T-helper 1 cell treated with Interleukin-12 subunit alpha and Interleukin-12 subunit beta and Interleukin-4 antibody, amounts not matched to agents 30 ng/mL and 1 ng/mL, for 36 hours (primary cell): ENCODE results near the gene GPR27. TPM values are rescaled to one million over a fixed set of nuclear protein-coding genes. Genes with fewer than 3 reads are reported as not detected.

Source experiments
- intact Hi-C: fragments of 100-400 bp; cut with micrococcal nuclease; formaldehyde crosslinking; loops from one replicate; pipeline ENCODE4 v1.15.1; 2024
- total RNA-seq: library from RNA; stranded (reverse); gene quantifications from 2 replicates; pipeline ENCODE4 v1.2.3, GENCODE V29; 2022

The GPR27 gene, protein sequence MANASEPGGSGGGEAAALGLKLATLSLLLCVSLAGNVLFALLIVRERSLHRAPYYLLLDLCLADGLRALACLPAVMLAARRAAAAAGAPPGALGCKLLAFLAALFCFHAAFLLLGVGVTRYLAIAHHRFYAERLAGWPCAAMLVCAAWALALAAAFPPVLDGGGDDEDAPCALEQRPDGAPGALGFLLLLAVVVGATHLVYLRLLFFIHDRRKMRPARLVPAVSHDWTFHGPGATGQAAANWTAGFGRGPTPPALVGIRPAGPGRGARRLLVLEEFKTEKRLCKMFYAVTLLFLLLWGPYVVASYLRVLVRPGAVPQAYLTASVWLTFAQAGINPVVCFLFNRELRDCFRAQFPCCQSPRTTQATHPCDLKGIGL
- 0.46 and 0.51 TPM in 2 replicates for total RNA-seq

DNA sequence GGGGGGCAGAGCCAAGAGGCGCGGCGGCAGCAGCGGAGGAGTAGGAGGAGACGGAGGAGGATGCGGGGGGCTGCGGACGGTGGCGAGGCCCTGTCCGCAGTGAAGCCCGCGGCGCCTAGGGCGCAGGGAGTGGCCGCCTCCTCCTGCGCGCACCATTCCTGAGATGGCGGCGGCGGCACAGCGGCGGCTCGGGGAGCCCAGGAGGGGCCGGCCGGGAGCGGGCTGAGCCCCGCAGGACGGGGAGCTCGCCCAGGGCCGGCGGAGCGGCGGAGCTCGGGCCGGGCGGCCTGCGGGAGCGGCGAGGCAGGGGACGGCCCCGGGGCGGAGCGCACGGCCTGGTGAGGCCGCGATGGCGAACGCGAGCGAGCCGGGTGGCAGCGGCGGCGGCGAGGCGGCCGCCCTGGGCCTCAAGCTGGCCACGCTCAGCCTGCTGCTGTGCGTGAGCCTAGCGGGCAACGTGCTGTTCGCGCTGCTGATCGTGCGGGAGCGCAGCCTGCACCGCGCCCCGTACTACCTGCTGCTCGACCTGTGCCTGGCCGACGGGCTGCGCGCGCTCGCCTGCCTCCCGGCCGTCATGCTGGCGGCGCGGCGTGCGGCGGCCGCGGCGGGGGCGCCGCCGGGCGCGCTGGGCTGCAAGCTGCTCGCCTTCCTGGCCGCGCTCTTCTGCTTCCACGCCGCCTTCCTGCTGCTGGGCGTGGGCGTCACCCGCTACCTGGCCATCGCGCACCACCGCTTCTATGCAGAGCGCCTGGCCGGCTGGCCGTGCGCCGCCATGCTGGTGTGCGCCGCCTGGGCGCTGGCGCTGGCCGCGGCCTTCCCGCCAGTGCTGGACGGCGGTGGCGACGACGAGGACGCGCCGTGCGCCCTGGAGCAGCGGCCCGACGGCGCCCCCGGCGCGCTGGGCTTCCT, at the start of gene GPR27:
Gene GPR27 (plus strand): TSS at position 155 of the 909 bp plus-strand sequence. CDS start 195 bp downstream, at position 350.
- intact Hi-C loops = no loop called here

DNA sequence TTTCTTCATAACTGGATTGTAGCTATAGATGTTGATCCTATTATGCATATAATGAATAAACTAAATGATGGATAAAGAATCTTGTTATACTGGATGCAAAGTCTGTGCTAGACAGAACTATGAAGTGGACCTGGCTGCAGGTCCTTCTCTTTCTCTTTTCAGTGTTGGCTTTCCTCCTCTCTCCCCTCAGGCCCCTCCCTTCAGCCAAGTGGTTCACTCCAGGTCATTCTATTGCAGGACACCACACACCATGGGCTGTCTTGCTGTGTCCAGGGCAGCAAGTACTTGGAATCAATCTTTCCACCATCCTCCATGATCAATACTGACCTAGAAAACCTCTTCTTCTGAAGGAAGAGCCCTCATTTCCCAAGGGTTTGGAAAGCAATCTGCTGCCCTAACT, 48.7 kb upstream of the GPR27 start:
- intact Hi-C loops = loop anchor here (5.0 kb wide), 3 partner anchors 263 to 573 kb away; no protein-coding TSS in a partner anchor

DNA sequence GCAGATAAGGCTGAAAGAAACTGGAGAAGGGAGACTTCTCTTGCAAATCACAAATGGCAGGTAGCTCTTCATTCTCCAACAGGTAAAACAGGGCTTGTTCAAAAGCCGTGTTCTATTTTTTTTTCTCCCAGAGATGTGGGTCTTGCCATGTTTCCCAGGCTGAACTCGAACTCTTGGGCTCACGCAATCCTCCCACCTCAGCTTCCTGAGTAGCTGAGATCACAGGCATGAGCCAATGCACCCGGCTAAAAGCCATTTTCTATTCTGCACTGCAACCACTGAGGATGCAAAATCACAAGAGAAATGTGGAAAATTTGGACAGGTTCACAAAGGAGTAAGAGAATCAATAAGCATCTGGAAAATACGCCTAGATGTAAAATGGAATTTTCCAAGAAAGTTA, 48.0 kb upstream of the GPR27 start:
- intact Hi-C loops = no loop called here

DNA sequence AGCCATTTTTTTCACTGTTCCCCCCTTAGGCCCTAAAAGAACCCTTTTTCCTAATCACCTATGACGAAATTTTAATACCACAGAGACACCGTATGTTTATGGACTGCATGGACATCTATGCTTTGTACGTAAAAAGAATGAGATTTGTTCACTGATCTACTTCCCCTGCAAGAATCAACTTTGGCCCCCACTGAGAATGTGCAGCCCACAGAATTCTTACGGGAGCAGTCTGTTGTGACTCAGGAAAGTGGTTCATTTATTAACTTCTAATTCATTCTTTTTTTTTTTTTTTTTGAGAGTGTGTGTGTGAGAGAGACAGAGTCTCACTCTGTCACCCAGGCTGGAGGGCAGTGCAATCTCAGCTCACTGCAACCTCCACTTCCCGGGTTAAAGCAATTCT, 46.1 kb upstream of the GPR27 start:
- intact Hi-C loops = no loop called here

DNA sequence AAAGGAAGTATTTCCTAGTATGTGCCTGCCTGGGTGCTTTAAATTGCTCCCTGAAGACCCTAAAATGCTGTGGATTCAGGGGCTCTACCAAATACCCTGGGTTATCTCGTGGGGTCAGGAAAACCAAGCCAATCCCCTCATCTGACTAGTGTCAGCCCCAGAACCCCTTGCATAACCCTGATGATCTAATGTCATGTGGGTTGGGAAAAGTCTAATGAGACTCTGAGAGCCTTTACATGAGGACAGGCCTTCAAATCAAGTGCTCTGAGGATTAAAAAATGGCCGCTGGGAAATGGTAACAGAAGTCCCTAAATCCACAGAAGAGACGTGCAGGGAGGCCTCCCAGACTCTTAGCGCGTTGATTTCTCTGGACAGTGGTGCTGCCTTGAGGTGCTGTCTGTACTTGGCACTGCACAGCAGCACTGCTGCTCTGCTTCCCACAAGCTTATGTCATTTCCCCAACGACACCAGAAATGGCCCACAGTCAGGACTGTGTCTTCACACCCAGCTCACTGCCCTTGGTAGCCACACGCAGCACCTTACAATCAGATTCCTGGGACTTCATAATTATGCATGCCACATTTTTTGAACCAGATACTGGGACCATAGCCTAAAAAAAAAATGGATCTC, 45.1 kb upstream of the GPR27 start:
- intact Hi-C loops = no loop called here

DNA sequence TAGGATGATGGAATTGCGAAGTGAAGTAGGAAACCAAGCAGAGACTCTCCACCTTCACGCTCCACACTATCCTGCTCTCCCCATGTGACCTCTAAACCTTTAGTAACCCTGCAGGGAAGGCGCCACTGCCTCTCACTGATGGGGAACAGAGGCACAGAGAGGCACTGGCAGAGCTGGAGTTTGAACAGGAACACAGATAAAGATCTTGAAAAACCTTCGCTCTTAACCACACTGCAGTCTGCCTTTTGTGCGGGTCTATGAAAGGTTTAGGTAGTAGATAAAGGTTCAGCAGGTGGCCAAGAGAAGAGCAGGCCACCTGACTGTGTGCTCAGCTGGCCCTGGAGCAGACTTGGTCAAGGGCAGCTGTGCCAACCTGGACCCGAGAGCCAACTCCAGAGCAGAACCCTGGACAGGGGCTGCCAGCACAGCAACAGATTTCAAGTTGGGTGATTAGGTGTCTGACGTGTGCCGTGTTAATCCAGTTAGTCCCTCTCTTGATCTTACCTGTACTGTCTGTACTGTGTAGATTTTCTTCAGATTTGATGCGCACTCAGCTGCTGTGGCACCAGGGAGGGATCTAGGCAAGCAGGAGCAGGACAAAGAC, 43.6 kb upstream of the GPR27 start:
- intact Hi-C loops = loop anchor here (5.0 kb wide), 1 partner anchor 222 kb away; no protein-coding TSS in a partner anchor

DNA sequence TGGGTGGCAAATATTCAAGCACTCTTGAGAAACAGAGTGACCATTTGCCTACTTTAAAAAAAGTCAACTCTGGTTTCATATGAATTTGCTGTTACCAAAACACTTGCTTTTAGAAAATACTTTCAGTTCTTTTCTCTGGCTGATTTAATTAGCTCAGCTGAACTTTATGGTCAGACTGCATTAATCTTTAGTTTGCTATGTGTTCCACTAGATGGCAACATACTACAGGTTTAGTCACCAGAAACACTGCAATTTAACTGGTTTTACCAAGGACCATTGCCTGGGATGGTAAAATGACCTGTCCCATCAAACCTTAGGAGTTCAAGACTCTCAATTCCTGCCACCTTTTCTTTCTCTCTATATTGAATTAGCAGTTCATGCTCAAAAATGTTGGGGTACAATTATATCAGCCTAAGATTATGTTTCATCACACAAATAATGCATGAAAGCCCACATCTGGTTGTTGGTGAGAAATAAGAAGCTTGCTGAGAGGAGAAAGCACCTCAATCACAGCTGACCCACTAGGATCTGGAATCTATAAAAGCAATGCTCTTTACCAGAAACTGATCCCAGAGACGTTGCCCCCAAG, 42.7 kb upstream of the GPR27 start:
- intact Hi-C loops = loop anchor here (1.0 to 5.0 kb wide), 6 partner anchors 12 to 1111 kb away; no protein-coding TSS in a partner anchor

DNA sequence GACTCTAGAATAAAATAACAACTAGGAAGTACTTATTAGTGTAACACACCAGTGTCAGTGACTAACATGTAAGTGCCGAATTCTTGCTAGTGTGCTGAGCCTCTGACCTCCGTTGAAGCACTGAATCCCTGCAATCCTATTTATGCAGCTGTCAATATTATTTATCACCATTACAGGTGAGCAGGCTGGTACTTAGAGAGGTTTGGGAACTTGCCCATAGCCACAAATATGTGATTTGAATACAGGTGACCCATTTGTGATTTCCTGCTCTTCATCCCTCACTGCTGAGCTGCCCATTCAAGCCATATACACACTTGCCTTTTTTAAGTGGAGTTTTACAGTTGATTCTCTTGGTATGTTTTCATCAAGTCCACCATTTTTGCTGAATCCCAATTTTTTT, 40.6 kb upstream of the GPR27 start:
- intact Hi-C loops = loop anchor here (5.0 kb wide), 1 partner anchor 219 kb away; no protein-coding TSS in a partner anchor

DNA sequence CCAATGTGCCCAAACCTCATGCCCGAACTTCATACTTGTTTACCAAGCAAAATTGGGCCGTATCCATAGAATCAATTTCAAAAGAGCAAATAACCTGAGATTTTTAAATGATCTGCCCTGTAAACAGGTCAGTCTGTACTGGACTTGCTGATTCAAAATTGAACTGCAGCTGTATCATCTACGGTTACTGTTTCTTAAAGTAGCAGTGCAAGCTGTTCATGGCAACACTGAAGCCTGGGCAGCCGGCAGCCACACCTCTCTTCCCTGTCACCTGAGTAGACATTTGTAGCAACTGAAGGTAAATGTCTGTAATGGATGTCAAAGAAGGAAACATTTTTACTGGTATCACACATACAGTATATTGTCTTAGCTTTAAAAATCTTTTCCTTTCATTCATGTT, 39.1 kb upstream of the GPR27 start:
- intact Hi-C loops = loop anchor here (5.0 kb wide), 1 partner anchor 218 kb away; no protein-coding TSS in a partner anchor

DNA sequence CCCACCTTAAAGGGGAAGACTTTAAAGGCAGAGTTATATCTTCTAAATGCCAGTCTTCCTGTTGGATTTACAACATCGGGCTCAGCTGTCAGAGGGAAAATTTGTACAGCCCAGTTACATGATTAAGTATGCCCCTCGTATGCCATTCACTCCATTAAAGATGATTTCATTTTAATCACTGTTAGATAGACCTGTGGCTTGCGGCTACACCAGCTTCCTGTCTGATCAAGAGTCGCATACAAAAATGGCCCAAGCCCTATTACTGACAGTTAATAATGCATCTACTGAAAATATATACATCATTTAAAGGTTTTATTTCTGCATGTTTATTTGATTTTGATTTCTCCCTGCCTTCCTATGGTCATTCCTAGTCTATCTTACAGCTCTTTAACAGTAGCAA, 35.6 kb upstream of the GPR27 start:
- intact Hi-C loops = no loop called here

DNA sequence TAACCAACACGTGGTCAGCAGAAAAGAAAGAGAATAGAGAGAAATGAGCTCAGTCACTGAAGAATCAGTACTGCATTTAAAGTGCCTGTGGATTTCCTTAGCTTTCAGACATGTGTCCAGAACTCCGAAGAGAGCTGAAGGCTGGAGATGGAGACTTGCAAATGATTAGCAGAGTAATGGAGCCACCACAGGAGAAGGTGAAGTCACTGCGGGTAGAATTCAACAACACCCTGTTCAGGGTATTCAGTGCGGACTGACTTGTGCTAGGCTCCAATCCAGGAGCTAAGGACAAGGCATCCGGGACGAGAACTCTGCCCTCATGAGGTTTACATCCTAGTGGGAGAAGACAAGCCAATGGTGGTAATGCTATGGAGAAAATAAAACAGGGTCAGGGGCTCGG, 32.7 kb upstream of the GPR27 start:
- intact Hi-C loops = loop anchor here (5.0 to 10.0 kb wide), 6 partner anchors 139 to 1364 kb away; partner anchors contain the start of gene FOXP1

DNA sequence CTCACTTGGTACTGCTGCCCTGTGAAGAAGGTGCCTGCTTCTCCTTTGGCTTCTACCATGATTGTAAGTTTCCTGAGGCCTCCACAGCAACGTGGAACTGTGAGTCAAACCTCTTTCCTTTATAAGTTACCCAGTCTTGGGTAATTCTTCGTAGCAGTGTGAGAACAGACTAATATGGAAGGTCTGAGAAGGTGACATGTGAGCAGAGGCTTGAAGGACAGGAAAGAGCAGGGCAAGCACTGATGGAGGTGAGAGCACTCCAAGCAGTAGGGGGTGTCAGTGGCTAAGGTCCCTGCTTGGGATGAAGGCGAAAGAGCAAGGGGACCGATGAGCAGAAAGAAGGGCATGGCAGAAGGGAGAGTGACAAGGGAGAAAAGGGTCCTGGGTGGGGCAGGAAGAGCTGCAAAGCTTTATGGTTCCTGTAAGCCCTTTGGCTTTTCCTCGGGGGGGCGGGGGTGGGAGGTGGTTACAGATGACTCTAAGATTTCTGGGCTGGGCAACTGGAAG, 32.0 kb upstream of the GPR27 start:
- intact Hi-C loops = loop anchor here (1.0 to 10.0 kb wide), 11 partner anchors 9 to 1363 kb away; partner anchors contain the start of genes FOXP1 and RYBP

DNA sequence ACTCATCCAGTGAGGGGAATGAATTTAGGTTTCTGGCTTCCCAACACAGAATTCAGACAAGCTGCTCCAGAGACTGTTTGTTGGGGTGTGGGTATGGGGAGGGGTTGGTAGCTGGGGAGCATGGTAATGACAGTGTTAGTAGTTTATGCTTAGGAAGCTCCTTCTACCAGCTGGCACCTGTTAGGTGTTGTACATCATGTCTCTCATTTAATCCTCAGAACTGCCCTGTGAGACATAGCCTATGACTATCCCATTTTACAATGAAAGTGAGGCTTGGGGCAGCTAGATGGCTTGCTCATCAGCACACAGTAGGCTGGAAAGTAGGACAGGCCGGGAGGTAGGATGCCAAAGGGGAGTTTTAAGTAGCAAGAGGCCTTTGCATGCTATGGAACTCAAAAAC, 31.0 kb upstream of the GPR27 start:
- intact Hi-C loops = loop anchor here (1.0 to 10.0 kb wide), 16 partner anchors 8 to 1362 kb away; partner anchors contain the start of genes FOXP1 and RYBP

DNA sequence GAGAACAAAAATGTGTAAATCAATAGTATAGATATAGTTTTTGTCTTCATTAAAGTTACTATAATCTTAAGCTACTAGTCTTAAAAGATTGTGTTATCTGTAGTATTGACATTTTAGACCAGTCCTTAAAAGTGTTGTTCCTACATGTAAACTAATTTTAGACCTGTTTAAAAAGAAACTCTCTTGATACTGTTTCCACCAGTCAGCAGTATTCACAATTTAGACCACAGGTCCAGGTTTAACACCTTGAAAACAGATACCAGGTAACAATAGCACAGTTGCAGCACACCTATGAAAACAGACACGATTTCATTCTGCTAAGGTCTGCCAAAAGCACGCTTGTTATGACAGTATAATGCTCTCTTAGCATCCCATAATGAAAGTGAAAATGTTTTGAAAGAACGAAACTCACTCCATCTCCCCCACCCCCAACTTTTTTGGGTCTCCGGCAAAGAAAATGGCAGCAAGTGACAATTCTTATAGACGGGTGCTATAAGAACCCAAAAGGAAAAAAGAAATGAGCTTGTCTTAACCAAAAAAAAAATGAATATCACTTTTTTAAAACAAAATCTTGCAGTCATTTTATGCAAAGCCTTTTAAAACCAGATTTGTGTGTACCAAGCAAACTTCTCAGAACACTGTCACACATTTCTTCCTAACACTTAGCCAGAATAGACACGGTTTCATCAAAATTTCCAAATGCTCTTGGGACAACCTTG, 30.0 kb upstream of the GPR27 start:
- intact Hi-C loops = loop anchor here (1.0 to 10.0 kb wide), 15 partner anchors 12 to 1361 kb away; partner anchors contain the start of genes FOXP1 and RYBP

DNA sequence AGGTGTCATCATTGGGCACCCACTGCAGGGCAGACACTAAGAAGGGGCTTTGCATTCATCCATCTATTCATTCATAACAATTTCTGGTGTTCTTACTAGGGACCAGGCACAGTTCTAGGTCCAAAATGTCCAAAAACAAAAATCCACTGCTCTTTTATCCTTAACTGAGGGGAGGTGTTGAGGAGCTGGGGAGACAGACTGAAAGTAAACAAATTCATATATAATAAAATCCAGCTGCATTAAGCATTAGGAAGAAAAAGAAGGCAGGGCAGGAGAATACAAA, 29.5 kb upstream of the GPR27 start:
- intact Hi-C loops = loop anchor here (5.0 to 10.0 kb wide), 6 partner anchors 142 to 1361 kb away; partner anchors contain the start of gene FOXP1

DNA sequence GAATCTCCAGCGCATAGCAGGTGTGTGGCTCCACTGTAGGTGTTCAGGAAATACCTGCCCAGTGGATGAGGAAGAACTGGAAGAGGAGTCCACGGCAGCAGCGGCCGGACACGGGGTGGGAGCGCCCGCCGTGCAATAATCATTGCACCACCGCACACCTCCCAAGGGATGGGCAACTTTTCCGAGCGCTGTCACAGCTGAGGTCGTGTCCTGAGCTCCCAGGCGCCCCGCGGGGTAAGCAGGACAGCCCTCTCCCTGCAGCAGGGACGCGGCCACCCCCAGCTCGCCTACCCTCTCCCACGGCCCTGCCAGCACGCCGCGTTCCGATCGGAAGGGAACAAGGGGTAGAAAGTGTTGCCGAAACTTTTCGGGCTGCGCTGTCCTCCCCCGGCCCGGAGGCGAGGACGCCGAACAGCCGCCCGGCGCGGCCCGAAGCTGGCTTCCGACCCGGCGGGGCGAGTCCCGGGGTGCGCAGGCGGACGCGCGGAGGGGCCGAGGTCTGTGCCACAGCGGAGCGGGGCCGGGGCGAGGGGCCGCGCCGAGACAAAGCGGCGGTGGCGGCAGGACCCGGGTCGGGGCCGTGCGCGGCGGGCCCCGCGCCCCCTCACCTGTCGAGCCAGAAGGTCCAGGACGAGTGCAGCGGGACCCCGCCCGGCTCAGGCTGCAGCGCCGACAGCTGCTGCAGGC, 28.9 kb upstream of the GPR27 start:
- intact Hi-C loops = loop anchor here (5.0 to 10.0 kb wide), 7 partner anchors 142 to 1360 kb away; partner anchors contain the start of gene FOXP1

DNA sequence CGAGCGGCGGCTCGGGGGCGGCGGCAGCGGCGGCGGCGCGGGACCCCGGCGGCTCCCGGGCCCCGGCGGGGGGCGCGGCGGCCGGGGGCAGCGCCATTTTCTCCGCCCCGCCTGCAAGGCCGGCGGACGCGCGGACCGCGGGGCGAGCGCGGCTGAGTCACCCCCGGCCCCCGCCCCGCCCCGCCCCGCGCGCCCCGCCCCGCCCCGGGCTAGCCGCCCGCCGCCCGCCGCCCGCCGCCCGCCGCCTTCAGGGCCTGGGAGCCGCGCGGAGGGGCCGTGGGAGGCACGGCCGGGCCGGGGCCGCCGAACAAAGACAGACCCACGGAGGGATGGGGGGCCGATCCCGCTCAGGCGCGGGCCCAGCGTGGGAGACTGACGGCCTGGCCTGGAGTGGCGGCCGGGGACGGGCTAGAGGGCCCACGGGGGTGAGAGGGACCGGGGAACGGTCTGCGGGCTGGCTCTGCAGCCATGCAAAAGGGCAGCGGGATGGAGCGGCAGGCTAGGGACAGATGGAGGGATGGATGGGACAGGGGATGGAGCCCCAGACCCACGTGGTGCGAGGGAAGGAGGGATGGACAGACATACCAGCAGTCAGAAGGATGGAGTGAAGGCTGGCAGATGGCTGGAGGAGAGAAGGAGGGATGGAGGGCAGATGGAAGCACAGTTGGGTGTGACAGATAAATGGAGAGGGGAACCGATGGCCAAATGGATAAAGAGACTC, 28.2 kb upstream of the GPR27 start, which contains the start of gene EIF4E3:
Gene EIF4E3 (minus strand): TSS at position 132 of the 721 bp plus-strand sequence. CDS start 35 bp downstream, at position 97.
- intact Hi-C loops = loop anchor here (5.0 to 10.0 kb wide), 2 partner anchors 547 to 1359 kb away; no protein-coding TSS in a partner anchor

DNA sequence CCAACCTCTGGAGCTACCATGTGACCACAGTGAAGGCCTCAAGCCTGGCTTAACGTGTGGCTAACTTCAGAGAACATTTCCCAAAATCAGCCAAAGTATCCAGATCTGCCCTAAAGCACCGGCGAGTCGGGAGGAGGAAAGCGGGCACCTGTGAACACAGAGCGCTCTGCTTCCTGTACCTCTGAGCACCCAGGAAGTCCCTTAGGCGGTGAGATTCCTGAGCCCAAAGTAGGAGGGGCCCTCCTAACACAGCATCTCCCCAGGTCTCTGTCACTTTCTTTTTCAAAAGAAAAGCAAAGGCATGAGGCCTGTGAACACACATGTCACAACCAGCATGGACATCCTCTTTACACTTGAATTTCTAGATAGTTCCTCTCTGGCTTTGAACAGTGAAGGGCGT, 27.5 kb upstream of the GPR27 start:
- intact Hi-C loops = loop anchor here (1.0 to 10.0 kb wide), 7 partner anchors 374 to 1359 kb away; partner anchors contain the start of gene SHQ1
